Measurements from ENCODE around the gene DNAH2. TPM values are rescaled to one million over a fixed set of nuclear protein-coding genes. Genes with fewer than 3 reads are reported as not detected.

Gene DNAH2
- total and polyA plus RNA-seq, 9 of the 15 experiments (the other 6 are each of a cell fraction or from before 2014, with no cell fraction given): 0.03 TPM; not detected in 8

DNA sequence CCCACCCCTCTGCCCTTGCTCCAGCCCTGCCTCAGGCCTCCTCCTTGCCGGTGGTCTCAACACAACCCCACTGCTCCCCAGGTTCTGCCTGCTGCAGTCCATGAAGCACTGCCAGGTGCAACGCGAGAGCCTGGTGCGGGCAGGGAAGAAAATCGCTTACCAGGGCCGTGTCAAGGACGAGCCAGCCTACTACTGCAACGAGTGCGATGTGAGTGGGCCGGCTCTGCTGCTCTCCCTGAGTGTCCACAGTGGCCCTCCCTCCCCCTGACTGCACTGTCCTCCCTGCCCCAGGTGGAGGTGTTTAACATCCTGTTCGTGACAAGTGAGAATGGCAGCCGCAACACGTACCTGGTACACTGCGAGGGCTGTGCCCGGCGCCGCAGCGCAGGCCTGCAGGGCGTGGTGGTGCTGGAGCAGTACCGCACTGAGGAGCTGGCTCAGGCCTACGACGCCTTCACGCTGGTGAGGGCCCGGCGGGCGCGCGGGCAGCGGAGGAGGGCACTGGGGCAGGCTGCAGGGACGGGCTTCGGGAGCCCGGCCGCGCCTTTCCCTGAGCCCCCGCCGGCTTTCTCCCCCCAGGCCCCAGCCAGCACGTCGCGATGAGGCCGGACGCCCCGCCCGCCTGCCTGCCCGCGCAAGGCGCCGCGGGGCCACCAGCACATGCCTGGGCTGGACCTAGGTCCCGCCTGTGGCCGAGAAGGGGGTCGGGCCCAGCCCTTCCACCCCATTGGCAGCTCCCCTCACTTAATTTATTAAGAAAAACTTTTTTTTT lies 135.6 kb downstream of the DNAH2 start (continued):
- TF ChIP-seq, protein P1, sequence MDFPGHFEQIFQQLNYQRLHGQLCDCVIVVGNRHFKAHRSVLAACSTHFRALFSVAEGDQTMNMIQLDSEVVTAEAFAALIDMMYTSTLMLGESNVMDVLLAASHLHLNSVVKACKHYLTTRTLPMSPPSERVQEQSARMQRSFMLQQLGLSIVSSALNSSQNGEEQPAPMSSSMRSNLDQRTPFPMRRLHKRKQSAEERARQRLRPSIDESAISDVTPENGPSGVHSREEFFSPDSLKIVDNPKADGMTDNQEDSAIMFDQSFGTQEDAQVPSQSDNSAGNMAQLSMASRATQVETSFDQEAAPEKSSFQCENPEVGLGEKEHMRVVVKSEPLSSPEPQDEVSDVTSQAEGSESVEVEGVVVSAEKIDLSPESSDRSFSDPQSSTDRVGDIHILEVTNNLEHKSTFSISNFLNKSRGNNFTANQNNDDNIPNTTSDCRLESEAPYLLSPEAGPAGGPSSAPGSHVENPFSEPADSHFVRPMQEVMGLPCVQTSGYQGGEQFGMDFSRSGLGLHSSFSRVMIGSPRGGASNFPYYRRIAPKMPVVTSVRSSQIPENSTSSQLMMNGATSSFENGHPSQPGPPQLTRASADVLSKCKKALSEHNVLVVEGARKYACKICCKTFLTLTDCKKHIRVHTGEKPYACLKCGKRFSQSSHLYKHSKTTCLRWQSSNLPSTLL (IDR thresholded peaks at IDR 0.05): no peak
- no peak for TF ChIP-seq ZNF717 (CRISPR knock-in tag; IDR thresholded peaks at IDR 0.05)
- TF ChIP-seq, protein P2, sequence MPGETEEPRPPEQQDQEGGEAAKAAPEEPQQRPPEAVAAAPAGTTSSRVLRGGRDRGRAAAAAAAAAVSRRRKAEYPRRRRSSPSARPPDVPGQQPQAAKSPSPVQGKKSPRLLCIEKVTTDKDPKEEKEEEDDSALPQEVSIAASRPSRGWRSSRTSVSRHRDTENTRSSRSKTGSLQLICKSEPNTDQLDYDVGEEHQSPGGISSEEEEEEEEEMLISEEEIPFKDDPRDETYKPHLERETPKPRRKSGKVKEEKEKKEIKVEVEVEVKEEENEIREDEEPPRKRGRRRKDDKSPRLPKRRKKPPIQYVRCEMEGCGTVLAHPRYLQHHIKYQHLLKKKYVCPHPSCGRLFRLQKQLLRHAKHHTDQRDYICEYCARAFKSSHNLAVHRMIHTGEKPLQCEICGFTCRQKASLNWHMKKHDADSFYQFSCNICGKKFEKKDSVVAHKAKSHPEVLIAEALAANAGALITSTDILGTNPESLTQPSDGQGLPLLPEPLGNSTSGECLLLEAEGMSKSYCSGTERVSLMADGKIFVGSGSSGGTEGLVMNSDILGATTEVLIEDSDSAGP (CRISPR knock-in tag; IDR thresholded peaks at IDR 0.05): no peak
- TF ChIP-seq POLR2G (IDR thresholded peaks at IDR 0.05; ENCODE audit: low read depth, low read length): peak; percentile 72
- no peak for TF ChIP-seq CBFA2T3 (IDR thresholded peaks at IDR 0.05)
- TF ChIP-seq, protein P3, sequence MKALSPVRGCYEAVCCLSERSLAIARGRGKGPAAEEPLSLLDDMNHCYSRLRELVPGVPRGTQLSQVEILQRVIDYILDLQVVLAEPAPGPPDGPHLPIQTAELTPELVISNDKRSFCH (CRISPR knock-in tag; IDR thresholded peaks at IDR 0.05): no peak
- TF ChIP-seq, protein P3 (tag; IDR thresholded peaks at IDR 0.05): no peak
- no peak for TF ChIP-seq SRSF7 (optimal IDR thresholded peaks at IDR 0.05; ENCODE audit: low read depth, low read length)
- TF ChIP-seq CREBBP (IDR thresholded peaks at IDR 0.05; ENCODE audit: low read depth, low read length): no peak
- TF ChIP-seq, protein P4, sequence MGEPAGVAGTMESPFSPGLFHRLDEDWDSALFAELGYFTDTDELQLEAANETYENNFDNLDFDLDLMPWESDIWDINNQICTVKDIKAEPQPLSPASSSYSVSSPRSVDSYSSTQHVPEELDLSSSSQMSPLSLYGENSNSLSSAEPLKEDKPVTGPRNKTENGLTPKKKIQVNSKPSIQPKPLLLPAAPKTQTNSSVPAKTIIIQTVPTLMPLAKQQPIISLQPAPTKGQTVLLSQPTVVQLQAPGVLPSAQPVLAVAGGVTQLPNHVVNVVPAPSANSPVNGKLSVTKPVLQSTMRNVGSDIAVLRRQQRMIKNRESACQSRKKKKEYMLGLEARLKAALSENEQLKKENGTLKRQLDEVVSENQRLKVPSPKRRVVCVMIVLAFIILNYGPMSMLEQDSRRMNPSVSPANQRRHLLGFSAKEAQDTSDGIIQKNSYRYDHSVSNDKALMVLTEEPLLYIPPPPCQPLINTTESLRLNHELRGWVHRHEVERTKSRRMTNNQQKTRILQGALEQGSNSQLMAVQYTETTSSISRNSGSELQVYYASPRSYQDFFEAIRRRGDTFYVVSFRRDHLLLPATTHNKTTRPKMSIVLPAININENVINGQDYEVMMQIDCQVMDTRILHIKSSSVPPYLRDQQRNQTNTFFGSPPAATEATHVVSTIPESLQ (CRISPR knock-in tag; IDR thresholded peaks at IDR 0.05): no peak
- TF ChIP-seq, protein P5, sequence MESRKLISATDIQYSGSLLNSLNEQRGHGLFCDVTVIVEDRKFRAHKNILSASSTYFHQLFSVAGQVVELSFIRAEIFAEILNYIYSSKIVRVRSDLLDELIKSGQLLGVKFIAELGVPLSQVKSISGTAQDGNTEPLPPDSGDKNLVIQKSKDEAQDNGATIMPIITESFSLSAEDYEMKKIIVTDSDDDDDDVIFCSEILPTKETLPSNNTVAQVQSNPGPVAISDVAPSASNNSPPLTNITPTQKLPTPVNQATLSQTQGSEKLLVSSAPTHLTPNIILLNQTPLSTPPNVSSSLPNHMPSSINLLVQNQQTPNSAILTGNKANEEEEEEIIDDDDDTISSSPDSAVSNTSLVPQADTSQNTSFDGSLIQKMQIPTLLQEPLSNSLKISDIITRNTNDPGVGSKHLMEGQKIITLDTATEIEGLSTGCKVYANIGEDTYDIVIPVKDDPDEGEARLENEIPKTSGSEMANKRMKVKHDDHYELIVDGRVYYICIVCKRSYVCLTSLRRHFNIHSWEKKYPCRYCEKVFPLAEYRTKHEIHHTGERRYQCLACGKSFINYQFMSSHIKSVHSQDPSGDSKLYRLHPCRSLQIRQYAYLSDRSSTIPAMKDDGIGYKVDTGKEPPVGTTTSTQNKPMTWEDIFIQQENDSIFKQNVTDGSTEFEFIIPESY (CRISPR knock-in tag; IDR thresholded peaks at IDR 0.05): peak; percentile 78
- no peak for TF ChIP-seq ZNF830 (CRISPR knock-in tag; IDR thresholded peaks at IDR 0.05)
- TF ChIP-seq CBX8 (IDR thresholded peaks at IDR 0.05; ENCODE audit: borderline replicate concordance, extremely low read depth, low read depth, low read length, poor library complexity, severe bottlenecking): no peak
- TF ChIP-seq SAP30 (IDR thresholded peaks at IDR 0.05; ENCODE audit: borderline replicate concordance, insufficient read depth, low read depth, low read length, poor library complexity, severe bottlenecking): no peak
- no peak for TF ChIP-seq ZNF143 (CRISPR knock-in tag; IDR thresholded peaks at IDR 0.05)
- no peak for TF ChIP-seq GTF2F1 (IDR thresholded peaks at IDR 0.05; ENCODE audit: low read depth, low read length)

Data from K562 (cell line).